Activated CD8-positive, alpha-beta memory T cell treated with anti-CD3 and anti-CD28 coated beads, Interleukin-2, amount 50 U/mL, for 24 hours (primary cell): ENCODE data around the gene ACADS.

ENCODE experiments used
- DNase-seq: peaks from one replicate; pipeline ENCODE4 v3.0.0-alpha.2; 2020; ENCODE audit errors: extremely low read depth

Gene ACADS

GRCh38 chr12:120757226-120757742, 31.7 kb downstream of the ACADS start:
- no peak for DNase-seq

DNA sequence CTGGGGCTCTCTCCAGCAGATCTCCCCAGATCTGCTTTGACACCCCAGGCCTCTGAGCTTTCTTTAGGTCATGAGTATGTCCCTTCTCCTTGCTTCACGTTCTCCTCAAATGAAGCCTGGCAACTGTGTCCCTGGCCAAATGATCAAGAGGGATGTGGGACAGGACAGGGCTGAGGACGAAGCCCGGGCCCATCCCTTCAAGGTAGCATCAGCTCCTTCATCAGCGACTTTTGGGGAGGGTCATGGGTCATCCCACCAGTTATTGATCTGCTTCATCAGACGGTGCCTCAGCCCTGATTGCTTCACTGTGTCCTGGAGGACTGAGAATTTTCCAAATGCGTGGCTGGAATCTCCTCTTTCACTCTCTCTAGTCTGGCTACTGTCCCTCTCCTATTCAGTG, 32.3 kb downstream of the ACADS start:
- DNase-seq: no peak

GRCh38 chr12:120758798-120759590, 33.4 kb downstream of the ACADS start:
- DNase-seq: no peak

DNA sequence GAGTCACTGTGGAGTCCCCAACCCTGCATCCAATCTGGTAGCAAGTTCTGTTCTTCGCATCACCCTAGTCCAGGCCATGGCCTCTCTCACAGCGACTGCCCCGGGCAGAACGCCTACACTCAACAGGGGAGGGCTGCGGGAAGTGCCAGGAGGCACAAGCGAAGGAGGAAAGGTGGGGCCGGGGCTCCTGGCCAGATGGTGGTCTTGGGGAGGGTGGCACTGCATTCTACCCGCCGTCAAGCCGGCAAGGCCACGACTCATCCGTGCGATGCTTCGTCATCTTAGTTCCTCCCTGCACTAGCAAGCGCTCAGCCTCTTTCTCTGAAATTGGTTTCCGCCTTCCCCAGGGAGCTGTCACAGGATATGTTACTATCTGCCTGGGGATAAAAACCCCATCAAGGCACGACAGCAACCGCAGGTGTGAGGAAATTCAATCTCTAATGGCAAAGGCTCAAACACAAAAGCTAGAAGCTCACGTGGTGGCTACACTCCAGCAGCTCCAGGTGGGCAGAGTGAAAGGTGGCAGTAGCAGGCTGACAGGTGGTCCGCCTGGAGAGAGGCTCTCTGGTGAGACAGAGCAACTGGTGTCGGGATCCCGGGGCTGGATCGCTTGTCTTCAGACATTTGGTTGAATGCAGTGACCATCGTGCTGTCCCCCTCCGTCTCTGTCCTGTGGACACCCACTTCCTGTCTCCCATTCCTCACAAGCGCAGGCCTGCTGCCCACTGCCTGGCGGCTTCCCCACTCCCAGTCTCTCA, 34.1 kb downstream of the ACADS start:
- DNase-seq: no peak

DNA sequence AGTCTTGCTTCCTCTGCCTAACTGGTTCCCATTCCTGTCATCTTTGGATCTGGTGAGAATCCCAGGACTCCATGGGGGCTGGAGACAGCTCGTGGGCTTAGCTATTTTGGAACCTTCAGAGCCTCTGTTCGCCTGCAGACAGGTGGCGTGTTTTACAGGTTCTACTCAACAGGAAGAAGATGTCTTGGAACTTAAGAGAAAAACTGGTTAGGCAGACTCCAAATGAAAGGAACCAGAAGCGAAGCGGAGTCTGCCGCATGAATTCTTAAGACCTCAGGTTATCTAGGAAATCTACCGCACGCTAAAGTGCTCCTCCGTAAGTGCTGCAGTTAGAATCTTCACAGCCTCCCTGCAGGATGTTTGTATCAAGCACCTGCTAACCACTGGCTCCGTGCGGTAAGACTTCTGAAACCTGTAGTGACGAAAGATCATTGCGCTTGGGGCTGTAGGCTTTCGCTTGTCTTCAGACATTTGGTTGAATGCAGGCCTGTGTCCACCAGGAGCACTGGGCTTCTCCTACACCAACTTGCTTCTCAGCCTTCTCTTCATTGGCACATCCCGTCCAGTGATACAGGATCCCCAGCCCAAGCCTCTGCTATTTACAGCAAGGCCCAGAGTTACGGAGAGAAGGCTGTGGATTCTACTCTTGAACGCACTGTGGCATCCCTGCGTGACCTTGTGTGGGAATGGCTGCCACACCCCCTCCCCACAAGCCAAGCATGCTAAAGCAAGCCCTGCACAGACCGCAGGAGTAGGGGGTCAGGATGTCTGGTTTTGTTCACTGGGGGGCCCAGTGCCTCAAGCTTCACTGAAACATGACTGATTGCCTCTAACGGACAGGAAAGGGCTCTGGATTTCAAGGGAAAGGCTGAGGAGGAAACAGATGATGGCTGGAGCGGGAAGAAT, 35.0 kb downstream of the ACADS start:
- DNase-seq: no peak

DNA sequence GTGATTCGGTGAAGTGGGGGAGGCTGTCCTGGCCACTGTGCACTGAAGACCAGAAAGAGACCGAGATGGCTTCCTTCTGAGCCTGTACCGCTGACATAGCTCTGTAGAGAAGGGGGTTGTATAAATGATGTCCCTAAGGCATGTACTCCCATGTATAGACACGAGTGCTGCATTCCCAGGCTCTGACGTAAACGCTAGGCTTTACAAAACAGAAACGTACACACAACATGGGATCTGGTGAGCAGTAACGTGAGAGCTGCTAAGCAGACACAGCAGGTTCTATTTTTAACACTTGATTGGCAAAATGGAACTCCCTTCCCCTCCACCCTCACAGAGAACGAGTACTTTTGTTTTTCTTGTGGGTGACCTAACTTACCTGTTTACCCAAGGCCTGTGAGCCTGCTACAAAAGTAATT, 35.9 kb downstream of the ACADS start:
- no peak for DNase-seq

DNA sequence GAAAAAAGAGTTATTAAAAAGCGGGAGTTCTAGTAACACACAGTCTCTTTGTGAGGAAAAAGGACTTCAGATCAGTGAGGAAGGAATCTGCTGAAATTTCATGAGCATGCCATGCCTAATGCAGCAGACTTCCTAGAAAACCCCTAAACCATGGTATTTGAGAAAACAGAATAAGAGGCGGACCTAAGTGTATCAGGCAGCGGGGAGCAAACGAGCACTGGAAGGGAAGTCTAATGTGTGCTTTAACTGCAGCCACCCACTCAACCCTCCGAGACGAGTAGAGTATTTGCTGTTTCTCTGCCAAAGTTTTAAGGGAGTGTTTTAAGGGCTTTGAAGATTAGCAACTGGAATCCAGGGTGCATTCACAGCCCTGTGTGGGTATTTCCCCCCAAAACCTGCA, 36.5 kb downstream of the ACADS start:
- no peak for DNase-seq

- DNase-seq: no peak
Measured at GRCh38 chr12:120763250-120763649, 37.6 kb downstream of the ACADS start.

DNA sequence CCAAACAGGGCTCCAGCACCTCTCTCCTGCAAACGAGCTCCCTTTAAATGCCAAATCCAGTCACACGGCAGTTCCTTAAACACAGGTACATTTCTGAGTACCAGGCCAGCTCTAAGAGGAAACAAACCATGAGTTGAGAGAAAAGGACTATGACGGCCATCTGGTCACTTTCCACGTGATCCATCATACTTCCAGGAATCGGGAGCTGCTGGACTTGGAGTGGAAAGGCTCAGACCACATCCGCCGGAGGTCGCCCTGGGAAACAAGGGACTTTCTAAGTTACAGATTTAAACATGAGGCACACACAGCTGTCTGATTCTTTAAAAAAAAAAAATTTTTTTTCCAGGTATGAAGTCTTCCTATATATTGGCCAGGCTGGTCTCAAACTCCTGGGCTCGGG, 39.2 kb downstream of the ACADS start:
- no peak for DNase-seq

GRCh38 chr12:120766566-120766965, 40.9 kb downstream of the ACADS start:
- DNase-seq: no peak

- no peak for DNase-seq
Measured at GRCh38 chr12:120767071-120768024, 41.7 kb downstream of the ACADS start.

- DNase-seq: no peak
Measured at GRCh38 chr12:120771097-120771496, 45.5 kb downstream of the ACADS start.

DNA sequence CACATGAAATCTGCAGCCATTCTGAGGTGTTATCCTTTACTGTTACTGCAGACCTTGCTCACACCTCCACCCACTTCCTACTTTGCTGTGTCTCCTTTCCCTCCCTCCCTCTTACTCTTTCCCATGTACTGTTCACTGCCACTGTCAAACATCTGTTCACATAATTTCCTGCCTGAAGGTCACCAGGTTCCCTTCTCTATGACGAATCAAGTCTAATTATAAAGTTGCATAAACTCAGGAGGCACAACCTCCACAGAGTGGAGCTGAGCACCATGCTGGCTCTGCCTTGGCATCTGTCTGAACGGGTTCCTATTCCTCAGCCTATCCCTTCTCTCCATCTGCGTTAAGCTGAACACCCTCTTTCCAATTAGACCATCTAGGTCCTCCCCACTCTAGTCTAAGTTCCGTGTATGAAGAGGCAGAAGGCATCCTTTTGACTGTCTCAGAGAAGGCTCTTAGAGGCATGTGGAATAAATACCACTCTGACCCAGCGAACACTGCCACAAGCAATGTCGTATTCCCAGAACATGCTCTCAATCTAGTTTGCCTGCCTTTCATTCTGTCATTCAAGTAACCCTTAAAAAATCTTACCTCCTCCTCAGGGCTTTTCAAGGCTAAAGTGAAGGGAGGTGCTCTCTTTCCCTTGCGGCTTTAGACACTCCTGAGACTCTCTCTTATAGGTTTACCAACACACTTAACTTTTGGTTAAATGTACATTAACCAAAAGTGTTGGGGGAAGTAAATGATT, 48.7 kb downstream of the ACADS start:
- no peak for DNase-seq

GRCh38 chr12:120775862-120776552, 50.4 kb downstream of the ACADS start:
- no peak for DNase-seq

GRCh38 chr12:120783197-120783596, 57.6 kb downstream of the ACADS start:
- no peak for DNase-seq

- no peak for DNase-seq
Measured at GRCh38 chr12:120784804-120785203, 59.2 kb downstream of the ACADS start.

DNA sequence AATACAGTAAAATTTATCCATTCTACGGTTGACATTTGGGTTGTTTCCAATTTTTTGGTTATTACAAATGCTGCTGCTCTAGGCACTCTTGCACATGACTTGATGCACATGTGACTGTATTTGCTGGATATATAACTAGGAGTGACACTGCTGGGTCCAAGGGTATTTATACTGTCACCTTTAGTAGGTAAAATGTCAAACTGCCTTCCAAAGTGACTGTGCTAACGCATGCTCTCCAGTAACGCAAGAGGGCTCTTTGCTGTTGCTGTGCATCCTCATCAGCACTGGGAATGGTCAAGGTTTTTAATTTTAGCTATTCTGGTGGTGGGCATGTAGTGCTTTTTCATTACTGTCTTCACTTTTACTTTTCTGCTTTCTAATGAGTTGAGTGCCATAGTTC, 62.3 kb downstream of the ACADS start:
- no peak for DNase-seq
